IPS-15b (cell line): ENCODE measurements around the gene C1QTNF12.
"Not testable (repeated sequence)": the region's sequence is repeated elsewhere in the genome, so short reads cannot be mapped to it uniquely, and the experiment has no call there.

Source experiments
- H3K27me3 ChIP-seq: one replicate; pipeline ENCODE4 v1.6.1; 2013; ENCODE audit warnings: low read length; ENCODE audit not compliant: control insufficient read depth, insufficient read depth
- H3K36me3 ChIP-seq: one replicate; pipeline ENCODE4 v1.6.1; 2013; ENCODE audit warnings: low read length; ENCODE audit not compliant: control insufficient read depth, insufficient read depth
- H3K4me1 ChIP-seq: one replicate; pipeline ENCODE4 v1.6.1; 2013; ENCODE audit warnings: mild to moderate bottlenecking, low read length; ENCODE audit not compliant: control insufficient read depth, insufficient read depth
- H3K4me3 ChIP-seq: one replicate; pipeline ENCODE4 v1.5.1; 2013; ENCODE audit warnings: low read depth, low read length
- H3K9ac ChIP-seq: one replicate; pipeline ENCODE4 v1.6.1; 2013; ENCODE audit warnings: low read depth, mild to moderate bottlenecking, low read length
- H3K9me3 ChIP-seq: one replicate; pipeline ENCODE4 v1.6.1; 2013; ENCODE audit warnings: mild to moderate bottlenecking, low read length; ENCODE audit not compliant: control insufficient read depth, insufficient read depth

Gene C1QTNF12

GRCh38 chr1:1253972-1254666, 7.6 kb upstream of the C1QTNF12 start:
- peaks cover 6% of the 10 kb centered on the region for H3K4me1 ChIP-seq
- H3K27me3 ChIP-seq, result no peaks in the 10 kb centered on the region
- H3K9ac ChIP-seq, result no peak overlapping the region
- H3K4me3 ChIP-seq, result no peak overlapping the region
- H3K9me3 ChIP-seq, result no peaks in the 10 kb centered on the region
- H3K36me3 ChIP-seq, result peaks cover 37% of the 10 kb centered on the region

- H3K4me3 ChIP-seq, result no peak overlapping the region
- no peaks in the 10 kb centered on the region for H3K27me3 ChIP-seq
- H3K36me3 ChIP-seq, result peaks cover 33% of the 10 kb centered on the region
- H3K4me1 ChIP-seq, result peaks cover 2% of the 10 kb centered on the region
- H3K9ac ChIP-seq, result no peak overlapping the region
- H3K9me3 ChIP-seq, result no peaks in the 10 kb centered on the region
Measured at GRCh38 chr1:1253314-1253713, 6.8 kb upstream of the C1QTNF12 start.

- no peak overlapping the region for H3K4me3 ChIP-seq
- peaks cover 24% of the 10 kb centered on the region for H3K36me3 ChIP-seq
- no peak overlapping the region for H3K9ac ChIP-seq
- no peaks in the 10 kb centered on the region for H3K9me3 ChIP-seq
- H3K27me3 ChIP-seq, result no peaks in the 10 kb centered on the region
- H3K4me1 ChIP-seq, result no peaks in the 10 kb centered on the region
Measured at GRCh38 chr1:1250786-1251284, 4.3 kb upstream of the C1QTNF12 start.

GRCh38 chr1:1248009-1248913, 1.7 kb upstream of the C1QTNF12 start:
- not testable (repeated sequence) for H3K4me3 ChIP-seq, H3K9ac ChIP-seq, H3K9me3 ChIP-seq, H3K4me1 ChIP-seq, H3K27me3 ChIP-seq, H3K36me3 ChIP-seq

- no peaks in the 10 kb centered on the region for H3K4me1 ChIP-seq
- H3K36me3 ChIP-seq, result peaks cover 4% of the 10 kb centered on the region
- no peak overlapping the region for H3K9ac ChIP-seq
- H3K9me3 ChIP-seq, result no peaks in the 10 kb centered on the region
- H3K27me3 ChIP-seq, result no peaks in the 10 kb centered on the region
- no peak overlapping the region for H3K4me3 ChIP-seq
Measured at GRCh38 chr1:1247341-1247913, 905 bp upstream of the C1QTNF12 start.

GRCh38 chr1:1245817-1246576, 525 bp downstream of the C1QTNF12 start:
- Histone ChIP-seq H3K9me3 (no peaks in the 10 kb centered on the region), H3K4me3 (no peak overlapping the region), H3K36me3 (peaks cover 4% of the 10 kb centered on the region), H3K27me3 (no peaks in the 10 kb centered on the region), H3K4me1 (no peaks in the 10 kb centered on the region), H3K9ac (no peak overlapping the region)

GRCh38 chr1:1245178-1245816, 1.2 kb downstream of the C1QTNF12 start:
- Histone ChIP-seq H3K9me3 (no peaks in the 10 kb centered on the region), H3K27me3 (no peaks in the 10 kb centered on the region), H3K36me3 (peaks cover 4% of the 10 kb centered on the region), H3K4me3 (no peak overlapping the region), H3K9ac (no peak overlapping the region), H3K4me1 (no peaks in the 10 kb centered on the region)

- peaks cover 6% of the 10 kb centered on the region for H3K36me3 ChIP-seq
- no peaks in the 10 kb centered on the region for H3K27me3 ChIP-seq
- H3K4me1 ChIP-seq, result no peaks in the 10 kb centered on the region
- H3K9ac ChIP-seq, result no peak overlapping the region
- H3K9me3 ChIP-seq, result no peaks in the 10 kb centered on the region
- H3K4me3 ChIP-seq, result no peak overlapping the region
Measured at GRCh38 chr1:1244192-1244811, 2.2 kb downstream of the C1QTNF12 start.

GRCh38 chr1:1243807-1244191, 2.7 kb downstream of the C1QTNF12 start:
- no peaks in the 10 kb centered on the region for H3K4me1 ChIP-seq
- peaks cover 6% of the 10 kb centered on the region for H3K36me3 ChIP-seq
- no peak overlapping the region for H3K4me3 ChIP-seq

GRCh38 chr1:1243266-1243660, 3.3 kb downstream of the C1QTNF12 start:
- no peaks in the 10 kb centered on the region for H3K4me1 ChIP-seq
- H3K4me3 ChIP-seq, result no peak overlapping the region
- H3K9ac ChIP-seq, result no peak overlapping the region
- peaks cover 6% of the 10 kb centered on the region for H3K36me3 ChIP-seq
- no peaks in the 10 kb centered on the region for H3K9me3 ChIP-seq
- no peaks in the 10 kb centered on the region for H3K27me3 ChIP-seq

More at GRCh38 chr1:1243807-1244191, 2.7 kb downstream of the C1QTNF12 start:
- H3K9me3 ChIP-seq, result no peaks in the 10 kb centered on the region
- no peak overlapping the region for H3K9ac ChIP-seq
- H3K27me3 ChIP-seq, result no peaks in the 10 kb centered on the region
